NCI-H1694 (cell line): Measurements from ENCODE around the gene TMBIM4.
"Not testable (repeated sequence)": the region's sequence is repeated elsewhere in the genome, so short reads cannot be mapped to it uniquely, and the experiment has no call there.

Experiments used
- DNase-seq: peaks from one replicate; lab custom pipeline; 2025; lab: John Stamatoyannopoulos, UW

Gene TMBIM4

DNA sequence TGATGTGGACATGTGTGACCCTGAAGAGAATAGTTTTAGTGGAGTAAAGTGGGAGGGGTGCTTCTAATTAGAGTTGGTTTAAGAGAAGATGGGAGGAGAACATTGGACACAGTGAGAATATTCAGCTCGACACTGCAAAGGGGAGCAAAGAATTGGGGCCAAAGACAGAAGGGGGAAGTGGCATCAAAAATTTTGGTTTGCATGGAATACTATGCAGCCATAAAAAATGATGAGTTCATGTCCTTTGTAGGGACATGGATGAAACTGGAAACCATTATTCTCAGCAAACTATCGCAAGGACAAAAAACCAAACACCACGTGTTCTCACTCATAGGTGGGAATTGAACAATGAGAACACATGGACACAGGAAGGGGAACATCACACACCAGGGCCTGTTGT lies 15.0 kb upstream of the TMBIM4 start:
- not testable (repeated sequence) for DNase-seq

GRCh38 chr12:66182956-66183355 lies 13.2 kb upstream of the TMBIM4 start:
- no peak for DNase-seq

- no peak for DNase-seq
Measured at GRCh38 chr12:66176105-66176900, 6.5 kb upstream of the TMBIM4 start.

- not testable (repeated sequence) for DNase-seq
Measured at GRCh38 chr12:66174391-66175325, 4.9 kb upstream of the TMBIM4 start.

- no peak for DNase-seq
Measured at GRCh38 chr12:66170606-66171005, 810 bp upstream of the TMBIM4 start.

- DNase-seq = no peak
Measured at GRCh38 chr12:66168410-66168809, 1.4 kb downstream of the TMBIM4 start.

- DNase-seq = no peak
Measured at GRCh38 chr12:66166561-66166960, 3.2 kb downstream of the TMBIM4 start.

GRCh38 chr12:66165141-66165540 lies 4.7 kb downstream of the TMBIM4 start:
- no peak for DNase-seq

DNA sequence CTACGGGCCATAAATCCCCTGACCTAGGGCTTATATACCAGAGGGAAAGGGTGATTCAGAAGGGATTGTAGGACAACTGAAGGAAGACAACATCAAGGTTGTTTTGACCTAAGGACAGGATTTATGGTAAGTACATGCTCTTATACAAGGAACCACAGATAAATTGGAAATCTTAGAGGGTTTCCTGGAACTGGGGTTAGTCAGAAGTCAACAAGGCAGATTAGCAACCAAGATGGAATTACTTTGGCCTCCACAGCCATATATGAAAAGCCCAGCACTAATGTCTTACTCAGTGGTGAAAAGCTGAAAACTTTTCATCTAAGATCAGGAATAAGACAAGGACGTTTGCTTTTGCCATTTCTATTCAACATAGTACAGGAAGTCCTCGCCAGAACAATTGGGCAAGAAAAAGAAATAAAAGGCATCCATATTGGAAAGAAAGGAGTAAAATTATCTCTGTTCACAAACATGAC lies 5.4 kb downstream of the TMBIM4 start:
- no peak for DNase-seq

DNA sequence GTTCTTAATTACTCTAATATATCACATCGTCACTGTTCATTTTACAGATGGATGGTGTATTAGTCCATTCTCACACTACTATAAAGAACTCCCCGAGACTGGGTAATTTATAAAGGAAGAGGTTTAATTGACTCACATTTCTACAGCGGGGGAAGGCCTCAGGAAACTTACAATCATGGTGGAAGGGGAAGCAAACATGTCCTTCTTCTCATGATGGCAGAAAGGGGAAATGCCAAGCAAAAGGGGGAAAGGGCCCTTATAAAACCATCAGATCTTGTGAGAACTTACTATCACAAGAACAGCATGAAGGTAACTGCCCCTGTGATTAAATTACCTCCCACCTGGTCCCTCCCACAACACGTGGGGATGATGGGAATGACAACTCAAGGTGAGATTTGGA lies 6.5 kb downstream of the TMBIM4 start:
- no peak for DNase-seq

- DNase-seq = no peak
Measured at GRCh38 chr12:66162701-66163100, 7.1 kb downstream of the TMBIM4 start.

GRCh38 chr12:66160704-66161103 lies 9.1 kb downstream of the TMBIM4 start:
- DNase-seq = no peak

- DNase-seq = no peak
Measured at GRCh38 chr12:66159123-66159522, 10.7 kb downstream of the TMBIM4 start.

DNA sequence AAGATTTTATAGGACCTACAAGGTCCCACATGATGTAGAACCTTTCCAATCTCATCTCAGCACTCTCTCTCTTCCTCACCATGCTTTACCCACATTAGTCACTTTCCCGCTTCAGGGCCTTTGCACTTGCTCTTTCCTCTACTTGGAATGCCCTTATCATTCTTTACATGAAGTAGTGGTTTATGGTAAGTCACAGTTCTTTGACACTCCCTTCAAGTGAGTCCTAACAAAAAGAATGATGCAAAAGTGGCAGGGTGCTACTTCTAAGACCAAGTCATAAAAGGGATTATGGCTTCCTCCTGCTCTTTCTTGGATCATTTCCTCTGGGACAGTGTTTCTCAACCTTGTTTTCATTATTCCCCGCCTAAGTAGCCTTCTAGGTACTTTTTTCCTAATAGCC lies 13.1 kb downstream of the TMBIM4 start:
- no peak for DNase-seq

GRCh38 chr12:66154776-66155175 lies 15.0 kb downstream of the TMBIM4 start:
- no peak for DNase-seq

DNA sequence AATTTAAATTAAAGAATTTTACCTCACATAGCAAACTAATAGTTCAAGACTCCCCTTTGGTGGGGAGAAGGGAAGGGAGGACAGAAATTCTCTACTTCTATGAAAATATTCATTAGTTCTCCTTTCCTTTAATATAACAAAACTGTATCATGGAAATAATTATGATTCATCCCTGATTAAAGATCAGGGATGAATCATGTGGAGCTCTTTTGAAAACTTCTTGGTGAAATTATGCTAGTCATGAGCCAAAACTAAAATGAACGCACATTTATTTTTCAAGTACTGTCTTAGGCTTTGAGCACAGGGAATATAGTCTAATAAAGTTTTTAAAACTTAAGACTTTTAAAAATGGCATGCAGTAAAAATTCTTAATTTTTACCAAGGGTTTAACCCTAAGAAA lies 17.1 kb downstream of the TMBIM4 start:
- DNase-seq = no peak

GRCh38 chr12:66149702-66150398 lies 19.9 kb downstream of the TMBIM4 start:
- no peak for DNase-seq

DNA sequence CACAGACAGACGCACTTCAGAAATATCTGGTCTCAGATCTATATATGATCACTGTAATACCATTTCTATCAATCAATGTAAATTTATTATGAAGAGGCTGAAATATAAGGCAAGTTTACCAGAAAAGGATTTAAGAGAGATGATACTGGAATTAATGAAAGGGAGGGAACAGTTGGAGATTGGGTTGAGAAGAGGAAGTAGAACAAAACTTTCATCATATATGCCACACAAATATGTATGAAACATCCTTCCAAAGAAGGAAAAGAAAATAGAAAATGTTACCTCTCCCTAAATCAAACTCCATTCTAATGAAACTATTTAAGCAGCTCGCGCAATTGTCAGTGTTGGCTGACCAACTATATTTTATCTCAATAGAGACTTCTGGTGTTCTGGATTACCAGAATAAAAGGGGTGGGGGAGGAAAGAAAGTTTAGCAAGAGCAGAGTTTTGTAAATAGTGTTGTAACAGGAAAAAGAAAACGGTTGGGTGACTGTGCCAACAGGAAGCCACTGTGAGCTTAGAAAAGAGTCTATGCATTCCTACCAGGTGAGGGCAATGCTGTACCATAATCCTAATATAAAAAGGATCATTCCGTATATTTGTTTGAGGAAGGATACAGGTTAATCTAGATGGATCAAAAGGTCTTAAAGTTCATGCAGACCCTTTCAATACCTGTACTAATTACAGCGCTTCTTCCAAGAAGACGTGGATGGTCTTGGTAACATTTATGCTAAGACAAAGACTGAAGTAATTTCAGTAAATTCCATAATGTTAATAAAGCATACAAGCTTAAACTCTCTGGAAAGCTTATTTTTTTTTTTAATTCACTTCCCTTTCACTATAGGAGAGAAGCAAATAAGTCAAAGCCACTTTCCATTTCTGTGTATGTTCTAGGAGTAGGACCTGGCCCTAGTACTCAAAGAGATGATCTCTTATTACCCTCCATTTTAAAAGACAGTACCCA lies 24.7 kb downstream of the TMBIM4 start:
- DNase-seq = peak; percentile 9

- no peak for DNase-seq
Measured at GRCh38 chr12:66143868-66144267, 25.9 kb downstream of the TMBIM4 start.

DNA sequence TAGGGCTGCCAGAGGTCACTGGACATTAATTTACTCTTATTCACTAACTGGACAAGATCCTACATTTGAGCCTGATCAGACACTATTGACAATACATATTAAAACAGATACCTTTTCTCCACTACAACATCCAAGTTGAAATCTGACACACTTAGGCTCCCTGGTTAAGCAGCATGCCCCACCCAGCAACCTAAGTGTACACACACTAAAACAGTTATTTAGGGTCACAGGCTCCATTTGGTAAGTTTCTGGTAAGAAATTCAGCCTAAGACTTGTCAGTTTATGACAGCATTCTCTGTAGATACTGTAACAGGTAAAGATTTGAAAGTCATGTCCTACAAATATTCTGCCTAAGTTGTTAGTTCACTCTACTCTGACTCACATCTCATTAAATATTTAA lies 27.0 kb downstream of the TMBIM4 start:
- DNase-seq = no peak

DNA sequence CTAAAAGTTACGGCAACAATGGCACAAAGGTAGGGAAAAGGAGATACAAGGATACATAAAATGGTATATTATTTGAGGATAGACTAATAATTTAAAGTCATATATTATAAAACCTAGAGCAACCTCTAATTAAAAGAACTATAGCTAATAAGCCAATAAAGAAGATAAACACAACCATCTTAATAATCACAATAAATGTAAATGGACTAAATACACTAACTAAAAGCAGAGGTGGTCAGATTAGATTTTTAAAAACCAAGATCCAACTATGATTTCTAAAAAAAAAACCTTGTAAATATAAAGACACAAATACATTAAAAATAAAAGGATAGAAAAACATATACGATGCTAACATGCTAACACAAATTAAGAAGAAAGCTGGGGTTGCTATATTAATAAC lies 28.5 kb downstream of the TMBIM4 start:
- no peak for DNase-seq
